OCI-LY7 (cell line): ENCODE measurements around the gene FOXJ3. TPM values are rescaled to one million over a fixed set of nuclear protein-coding genes. Genes with fewer than 3 reads are reported as not detected.

ENCODE experiments used
- BruUV-seq: library from RNA; stranded (reverse); fragments of 400-500 nt; replicated peaks from 2 replicates; lab custom pipeline; 2021; lab: Mats Ljungman, UMichigan
- CTCF ChIA-PET: fragments of 300-600 bp; sonication (Branson Sonifier 250); formaldehyde crosslinking; loops from one replicate; lab custom pipeline; 2022; ENCODE audit warnings: antibody characterized with exemption; ENCODE audit not compliant: unreplicated experiment; lab: Charles Lee
- POLR2A ChIA-PET: fragments of 300-600 bp; sonication (Branson Sonifier 250); formaldehyde crosslinking; loops from one replicate; lab custom pipeline; 2022; ENCODE audit warnings: antibody characterized with exemption; lab: Charles Lee
- DNase-seq: peaks from one replicate; pipeline ENCODE4 v3.0.0-alpha.2; 2015; ENCODE audit warnings: low spot score
- H2AFZ ChIP-seq: fragments of 200-600 bp; sonication (generic), shearing (Covaris generic); 2 replicates; pipeline ENCODE4 v1.6.1; 2014; ENCODE audit warnings: mild to moderate bottlenecking, antibody characterized with exemption, low read length, moderate library complexity
- H3K27ac ChIP-seq: fragments of 200-600 bp; sonication (generic); 2 replicates; pipeline ENCODE4 v1.5.1; 2014; ENCODE audit warnings: mixed run types, low read depth, mild to moderate bottlenecking, moderate library complexity, low read length, inconsistent platforms; ENCODE audit not compliant: poor library complexity, severe bottlenecking
- H3K36me3 ChIP-seq: fragments of 200-600 bp; sonication (generic); 2 replicates; pipeline ENCODE4 v1.6.1; 2014; ENCODE audit warnings: mild to moderate bottlenecking, antibody characterized with exemption, low read length, moderate library complexity, mixed read lengths; ENCODE audit not compliant: insufficient read depth
- H3K4me1 ChIP-seq: fragments of 200-600 bp; sonication (generic); 2 replicates; pipeline ENCODE4 v1.5.1; 2014; ENCODE audit warnings: mild to moderate bottlenecking, low read length; ENCODE audit not compliant: insufficient read depth, poor library complexity, severe bottlenecking
- H3K4me2 ChIP-seq: fragments of 200-600 bp; sonication (generic); 2 replicates; pipeline ENCODE4 v1.6.1; 2014; ENCODE audit warnings: mild to moderate bottlenecking, low read length
- H3K4me3 ChIP-seq: fragments of 200-600 bp; sonication (generic); 2 replicates; pipeline ENCODE4 v1.5.1; 2014; ENCODE audit warnings: mild to moderate bottlenecking, low read depth, low read length; ENCODE audit not compliant: poor library complexity, severe bottlenecking
- H3K79me2 ChIP-seq: fragments of 200-600 bp; sonication (generic); 2 replicates; pipeline ENCODE4 v1.6.1; 2016; ENCODE audit warnings: low read depth, mild to moderate bottlenecking, low read length, moderate library complexity, mixed read lengths; ENCODE audit not compliant: insufficient read depth
- H3K9me2 ChIP-seq: fragments of 200-600 bp; sonication (generic); 2 replicates; pipeline ENCODE4 v1.6.1; 2016; ENCODE audit warnings: mild to moderate bottlenecking, low read length, mixed read lengths; ENCODE audit not compliant: insufficient read depth
- H3K9me3 ChIP-seq: fragments of 200-600 bp; sonication (generic); 2 replicates; pipeline ENCODE4 v1.6.1; 2014; ENCODE audit warnings: mild to moderate bottlenecking, mixed run types, low read length, mixed read lengths
- H4K20me1 ChIP-seq: fragments of 200-600 bp; sonication (generic); 2 replicates; pipeline ENCODE4 v1.6.1; 2014; ENCODE audit warnings: mild to moderate bottlenecking, antibody characterized with exemption, low read length, moderate library complexity, mixed read lengths; ENCODE audit not compliant: insufficient read depth
- CTCF ChIP-seq: fragments of 200-600 bp; sonication (generic); conservative IDR thresholded peaks from 2 replicates; pipeline ENCODE4 v1.5.1; 2014; ENCODE audit warnings: mild to moderate bottlenecking, antibody characterized with exemption, low read length, moderate library complexity, mixed read lengths
- EZH2phosphoT487 ChIP-seq: fragments of 200-600 bp; sonication (generic); IDR thresholded peaks from 2 replicates; pipeline ENCODE4 v1.6.1; 2018; ENCODE audit warnings: low read depth, borderline replicate concordance, mild to moderate bottlenecking, mixed run types, antibody characterized with exemption, low read length, moderate library complexity, mixed read lengths
- intact Hi-C: fragments of 100-400 bp; cut with micrococcal nuclease; formaldehyde crosslinking; loops from one replicate; pipeline ENCODE4 v1.10.0; 2022; ENCODE audit not compliant: unreplicated experiment
- total RNA-seq, 2 experiments: library from RNA; depleted of rRNA in 1 of 2; stranded (reverse); fragments of >200 nt in 1 of 2; shearing (Covaris generic) in 1 of 2; gene quantifications; 2 replicates each; pipeline ENCODE4 v1.2.3, GENCODE V29; 2014 to 2022

The FOXJ3 gene
- total RNA-seq, 2 experiments from 2014 or later = 34.8 to 43.1 TPM

GRCh38 chr1:42263019-42263418 lies 72.0 kb downstream of the FOXJ3 start:
- Histone ChIP-seq H3K4me2 (no peak overlapping the region), H3K4me3 (no peak overlapping the region), H3K36me3 (peaks cover 53% of the 10 kb centered on the region), H3K79me2 (peaks cover 40% of the 10 kb centered on the region; the same call in 1 of the 2 replicates), H3K27ac (no peak overlapping the region), H4K20me1 (peaks cover 8% of the 10 kb centered on the region; the same call in 1 of the 2 replicates), H3K4me1 (peaks cover 21% of the 10 kb centered on the region), H2AFZ (no peak overlapping the region), H3K9me2 (no peaks in the 10 kb centered on the region), H3K9me3 (no peaks in the 10 kb centered on the region)
- no peak for DNase-seq
- ChIA-PET CTCF (no interaction called here), POLR2A (interaction anchor here (0.6 to 1.3 kb wide), 4 partner anchors 9 to 49 kb away, joined by 3 to 8 read pairs (median 6); no protein-coding TSS in a partner anchor)
- intact Hi-C loops = no loop called here
- TF ChIP-seq CTCF = no peak
- TF ChIP-seq EZH2phosphoT487 = no peak
- BruUV-seq = no TSS peak

- H4K20me1 ChIP-seq = peaks cover 11% of the 10 kb centered on the region; the same call in 1 of the 2 replicates
- POLR2A ChIA-PET = no interaction called here
- CTCF ChIA-PET = no interaction called here
- H3K36me3 ChIP-seq = peaks cover 61% of the 10 kb centered on the region
- intact Hi-C loops = no loop called here
- no peak overlapping the region for H3K4me2 ChIP-seq
- H3K4me3 ChIP-seq = no peak overlapping the region
- H3K9me3 ChIP-seq = no peaks in the 10 kb centered on the region
- TF ChIP-seq EZH2phosphoT487 = no peak
- TF ChIP-seq CTCF = no peak
- peaks cover 37% of the 10 kb centered on the region; the same call in 1 of the 2 replicates for H3K79me2 ChIP-seq
- no peak overlapping the region for H2AFZ ChIP-seq
- H3K9me2 ChIP-seq = no peaks in the 10 kb centered on the region
- BruUV-seq = no TSS peak
- H3K4me1 ChIP-seq = peaks cover 21% of the 10 kb centered on the region
- no peak overlapping the region for H3K27ac ChIP-seq
- DNase-seq = no peak
Observed at GRCh38 chr1:42260376-42261070, 74.5 kb downstream of the FOXJ3 start.

GRCh38 chr1:42259739-42260064 lies 75.3 kb downstream of the FOXJ3 start:
- BruUV-seq = no TSS peak
- Histone ChIP-seq H3K4me2 (no peak overlapping the region), H3K4me3 (no peak overlapping the region), H2AFZ (no peak overlapping the region), H3K4me1 (peaks cover 14% of the 10 kb centered on the region), H4K20me1 (peaks cover 11% of the 10 kb centered on the region; the same call in 1 of the 2 replicates), H3K36me3 (peaks cover 53% of the 10 kb centered on the region), H3K79me2 (peaks cover 37% of the 10 kb centered on the region; the same call in 1 of the 2 replicates), H3K9me3 (no peaks in the 10 kb centered on the region), H3K27ac (no peak overlapping the region), H3K9me2 (no peaks in the 10 kb centered on the region)
- DNase-seq = no peak
- ChIA-PET CTCF (no interaction called here), POLR2A (no interaction called here)
- TF ChIP-seq CTCF = no peak
- no peak for TF ChIP-seq EZH2phosphoT487
- intact Hi-C loops = no loop called here
